ENCODE data around the gene LRRC40. TPM values are rescaled to one million over a fixed set of nuclear protein-coding genes. Genes with fewer than 3 reads are reported as not detected.

Gene LRRC40
- total RNA-seq, 2 donors from 2014 or later, result 11.6 to 12.6 TPM

DNA sequence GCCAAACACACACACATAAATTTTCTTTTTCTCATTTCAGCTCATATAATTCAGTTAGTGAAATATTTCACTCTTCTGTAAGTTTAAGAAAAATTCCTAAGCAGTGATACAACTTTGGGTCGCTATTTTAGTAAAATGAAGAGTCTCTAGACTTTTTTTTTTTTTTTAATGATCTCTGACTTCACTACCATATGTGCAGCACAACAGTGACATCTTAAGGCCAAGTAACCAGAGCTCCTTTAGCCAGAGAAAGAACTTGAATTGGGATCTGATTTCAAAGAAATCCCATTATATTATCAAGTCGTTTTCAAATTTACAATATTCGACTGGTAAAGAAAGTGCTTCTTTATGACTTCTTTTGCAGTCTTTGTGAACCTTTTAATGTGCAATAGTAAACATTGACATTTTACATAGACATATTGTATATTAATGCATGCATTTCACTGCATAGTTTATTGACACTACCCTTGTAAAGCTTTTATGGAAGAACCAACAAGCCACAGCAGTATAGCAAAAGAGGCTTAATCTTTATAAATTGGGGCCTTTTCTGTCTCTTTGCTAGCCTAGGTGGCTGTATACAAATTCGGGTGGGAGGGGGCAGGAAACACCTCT is 62.2 kb downstream of the LRRC40 start:
- H3K36me3 Mint-ChIP-seq (ENCODE audit: low read depth), result no peaks in the 10 kb centered on the region
- no peak for DNase-seq
- no peaks in the 10 kb centered on the region for H3K9me3 ChIP-seq (ENCODE audit: control insufficient read depth, low read length, poor library complexity, severe bottlenecking)
- H3K27ac Mint-ChIP-seq, result no peak overlapping the region
- no peak for ATAC-seq
- H3K27me3 Mint-ChIP-seq, result no peaks in the 10 kb centered on the region
- H3K4me1 Mint-ChIP-seq, result no peaks in the 10 kb centered on the region
- no peak overlapping the region for H3K4me3 Mint-ChIP-seq

GRCh38 chr1:70142075-70142474 is 63.3 kb downstream of the LRRC40 start:
- ATAC-seq, result no peak
- no peak overlapping the region for H3K27ac Mint-ChIP-seq
- no peak for DNase-seq
- H3K36me3 Mint-ChIP-seq (ENCODE audit: low read depth), result no peaks in the 10 kb centered on the region
- no peaks in the 10 kb centered on the region for H3K9me3 ChIP-seq (ENCODE audit: control insufficient read depth, low read length, poor library complexity, severe bottlenecking)
- H3K27me3 Mint-ChIP-seq, result no peaks in the 10 kb centered on the region
- H3K4me3 Mint-ChIP-seq, result no peak overlapping the region
- H3K4me1 Mint-ChIP-seq, result no peaks in the 10 kb centered on the region

- Mint-ChIP-seq H3K4me3 (no peak overlapping the region), H3K36me3 (ENCODE audit: low read depth) (no peaks in the 10 kb centered on the region), H3K4me1 (no peaks in the 10 kb centered on the region), H3K27ac (no peak overlapping the region), H3K27me3 (peaks cover under 1% of the 10 kb centered on the region)
- DNase-seq, result no peak
- H3K9me3 ChIP-seq (ENCODE audit: control insufficient read depth, low read length, poor library complexity, severe bottlenecking), result no peaks in the 10 kb centered on the region
- no peak for ATAC-seq
These were observed 64.5 kb downstream of the LRRC40 start for GRCh38 chr1:70140894-70141293.

DNA sequence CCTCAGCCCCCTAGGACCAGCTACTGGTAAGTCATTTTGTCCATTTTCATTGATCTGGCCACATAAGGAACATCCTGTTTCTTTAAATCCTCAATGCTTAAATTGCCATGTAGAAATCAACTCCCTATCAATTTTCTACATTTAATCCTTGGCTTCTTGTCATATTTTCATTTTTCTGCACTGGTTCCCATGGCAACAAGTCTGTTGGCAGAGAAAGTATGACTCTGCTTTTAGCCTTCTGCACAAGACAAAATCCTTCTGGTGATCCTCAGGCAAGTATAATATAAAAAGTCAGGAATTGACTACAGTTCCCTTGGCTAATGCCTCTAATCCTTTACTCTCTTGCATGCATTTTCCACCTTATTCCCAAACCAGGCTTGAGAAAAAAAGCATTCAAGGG is 65.0 kb downstream of the LRRC40 start:
- no peak for ATAC-seq

DNA sequence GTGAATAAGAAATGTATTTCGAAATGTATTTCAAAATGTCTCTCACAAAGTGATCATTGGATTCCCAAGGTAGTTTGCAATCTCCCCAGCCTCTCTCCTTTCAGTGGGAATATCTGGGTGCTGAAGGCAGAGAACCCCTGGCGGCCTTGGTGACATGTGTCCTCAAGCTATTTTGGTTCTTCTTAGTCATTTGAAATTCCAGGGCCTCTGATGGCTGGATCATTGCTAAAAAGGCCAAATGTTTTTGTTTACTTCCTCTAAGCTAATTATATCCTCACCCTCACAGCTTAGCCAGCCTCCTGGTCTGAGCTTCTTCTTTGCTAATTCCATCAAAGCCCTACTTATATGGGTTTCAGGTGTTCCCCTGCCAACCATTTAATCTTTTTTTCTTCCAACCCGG is 71.2 kb downstream of the LRRC40 start:
- ATAC-seq (no peak), DNase-seq (no peak)
- Mint-ChIP-seq H3K4me3 (no peak overlapping the region), H3K27me3 (peaks cover 17% of the 10 kb centered on the region), H3K4me1 (no peaks in the 10 kb centered on the region), H3K36me3 (ENCODE audit: low read depth) (no peaks in the 10 kb centered on the region), H3K27ac (no peak overlapping the region)
- no peaks in the 10 kb centered on the region for H3K9me3 ChIP-seq (ENCODE audit: control insufficient read depth, low read length, poor library complexity, severe bottlenecking)

More for the DNA sequence above, 65.0 kb downstream of the LRRC40 start:
- no peaks in the 10 kb centered on the region for H3K9me3 ChIP-seq (ENCODE audit: control insufficient read depth, low read length, poor library complexity, severe bottlenecking)
- Mint-ChIP-seq H3K4me3 (no peak overlapping the region), H3K4me1 (no peaks in the 10 kb centered on the region), H3K27ac (no peak overlapping the region), H3K27me3 (peaks cover 6% of the 10 kb centered on the region), H3K36me3 (ENCODE audit: low read depth) (no peaks in the 10 kb centered on the region)
- no peak for DNase-seq

DNA sequence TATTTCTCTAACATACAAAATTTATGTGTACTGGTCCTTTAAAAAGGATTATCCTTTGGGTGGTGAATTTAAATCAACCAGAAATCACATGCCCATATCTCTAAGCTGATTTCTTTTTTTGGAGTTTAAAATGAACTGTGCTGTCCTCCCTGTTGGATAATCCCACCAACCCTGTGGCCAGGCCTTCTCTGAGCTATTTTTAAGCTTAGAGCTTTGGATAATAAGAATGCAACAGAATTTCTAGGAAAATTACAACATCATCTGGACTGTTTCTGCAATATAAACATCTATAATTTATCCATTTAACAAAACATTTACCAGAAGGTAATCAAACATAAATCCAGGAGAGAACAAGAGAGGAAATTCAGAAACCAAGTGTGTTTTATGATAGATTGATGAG is 88.3 kb downstream of the LRRC40 start:
- ATAC-seq (no peak), DNase-seq (no peak)
- H3K27me3 Mint-ChIP-seq, result peaks cover 27% of the 10 kb centered on the region
- H3K36me3 Mint-ChIP-seq (ENCODE audit: low read depth), result no peaks in the 10 kb centered on the region
- H3K4me3 Mint-ChIP-seq, result no peak overlapping the region
- no peaks in the 10 kb centered on the region for H3K4me1 Mint-ChIP-seq
- H3K9me3 ChIP-seq (ENCODE audit: control insufficient read depth, low read length, poor library complexity, severe bottlenecking), result no peaks in the 10 kb centered on the region
- H3K27ac Mint-ChIP-seq, result no peak overlapping the region

GRCh38 chr1:70115315-70115714 is 90.1 kb downstream of the LRRC40 start:
- no peaks in the 10 kb centered on the region for H3K36me3 Mint-ChIP-seq (ENCODE audit: low read depth)

DNA sequence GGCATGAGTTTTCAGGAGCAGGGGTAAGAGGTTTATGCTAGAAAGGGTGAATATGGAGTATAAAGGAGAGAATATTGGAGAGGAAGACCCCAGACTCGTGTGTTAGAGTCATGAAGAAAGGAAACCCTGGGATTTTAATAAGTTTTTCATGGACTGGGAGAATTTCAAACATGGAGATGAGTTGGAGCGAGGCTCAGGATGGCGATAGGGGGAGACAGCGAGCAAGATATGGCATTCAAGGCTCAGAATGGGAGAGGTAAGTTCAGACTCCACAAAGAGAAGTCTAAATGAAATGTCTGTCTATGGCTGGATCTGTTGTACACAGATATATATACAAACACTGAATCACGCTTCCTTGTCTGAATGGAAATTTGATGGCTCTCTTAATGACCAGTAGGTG is 92.5 kb downstream of the LRRC40 start:
- H3K36me3 Mint-ChIP-seq (ENCODE audit: low read depth), result no peaks in the 10 kb centered on the region
- DNase-seq (no peak), ATAC-seq (no peak)
- no peaks in the 10 kb centered on the region for H3K4me1 Mint-ChIP-seq
- H3K27me3 Mint-ChIP-seq, result peaks cover 16% of the 10 kb centered on the region
- no peak overlapping the region for H3K4me3 Mint-ChIP-seq
- no peak overlapping the region for H3K27ac Mint-ChIP-seq
- H3K9me3 ChIP-seq (ENCODE audit: control insufficient read depth, low read length, poor library complexity, severe bottlenecking), result no peaks in the 10 kb centered on the region

More at GRCh38 chr1:70115315-70115714, 90.1 kb downstream of the LRRC40 start:
- ATAC-seq (no peak), DNase-seq (no peak)
- H3K9me3 ChIP-seq (ENCODE audit: control insufficient read depth, low read length, poor library complexity, severe bottlenecking), result no peaks in the 10 kb centered on the region
- H3K27ac Mint-ChIP-seq, result no peak overlapping the region
- no peaks in the 10 kb centered on the region for H3K4me1 Mint-ChIP-seq
- H3K4me3 Mint-ChIP-seq, result no peak overlapping the region
- peaks cover 24% of the 10 kb centered on the region for H3K27me3 Mint-ChIP-seq

GRCh38 chr1:70109241-70109640 is 96.1 kb downstream of the LRRC40 start:
- Mint-ChIP-seq H3K4me1 (no peaks in the 10 kb centered on the region), H3K27me3 (peaks cover 14% of the 10 kb centered on the region), H3K27ac (no peak overlapping the region), H3K36me3 (ENCODE audit: low read depth) (no peaks in the 10 kb centered on the region), H3K4me3 (no peak overlapping the region)
- DNase-seq, result no peak
- ATAC-seq, result no peak
- H3K9me3 ChIP-seq (ENCODE audit: control insufficient read depth, low read length, poor library complexity, severe bottlenecking), result no peaks in the 10 kb centered on the region

DNA sequence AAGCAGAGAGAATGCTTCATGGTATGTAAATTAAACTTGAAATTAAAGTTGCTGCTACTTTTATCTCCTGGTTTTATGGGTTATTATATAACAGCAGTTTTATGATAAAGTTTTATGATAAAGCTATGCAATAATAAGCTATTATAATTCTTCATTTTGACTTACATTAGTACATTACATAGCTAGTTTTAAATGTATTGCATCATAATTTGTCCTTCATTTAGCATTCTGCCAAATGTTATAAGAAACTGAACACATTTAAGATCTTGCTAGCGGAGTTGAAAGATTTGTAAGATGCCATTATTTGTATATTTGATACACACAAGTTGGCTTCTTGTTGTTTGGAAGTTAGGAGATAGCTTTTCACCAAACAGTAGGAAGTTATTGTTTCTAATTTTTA is 101.6 kb downstream of the LRRC40 start:
- Mint-ChIP-seq H3K27ac (no peak overlapping the region), H3K4me3 (no peak overlapping the region), H3K27me3 (peaks cover 6% of the 10 kb centered on the region), H3K4me1 (no peaks in the 10 kb centered on the region), H3K36me3 (ENCODE audit: low read depth) (no peaks in the 10 kb centered on the region)
- H3K9me3 ChIP-seq (ENCODE audit: control insufficient read depth, low read length, poor library complexity, severe bottlenecking), result no peaks in the 10 kb centered on the region
- DNase-seq (no peak), ATAC-seq (no peak)

GRCh38 chr1:70101774-70102173 is 103.6 kb downstream of the LRRC40 start:
- ATAC-seq (no peak), DNase-seq (no peak)
- Mint-ChIP-seq H3K27ac (no peak overlapping the region), H3K36me3 (ENCODE audit: low read depth) (no peaks in the 10 kb centered on the region), H3K4me1 (no peaks in the 10 kb centered on the region), H3K4me3 (no peak overlapping the region), H3K27me3 (peaks cover 4% of the 10 kb centered on the region)
- no peaks in the 10 kb centered on the region for H3K9me3 ChIP-seq (ENCODE audit: control insufficient read depth, low read length, poor library complexity, severe bottlenecking)

GRCh38 chr1:70101231-70101630 is 104.1 kb downstream of the LRRC40 start:
- H3K4me3 Mint-ChIP-seq, result no peak overlapping the region
- H3K9me3 ChIP-seq (ENCODE audit: control insufficient read depth, low read length, poor library complexity, severe bottlenecking), result no peaks in the 10 kb centered on the region
- H3K27ac Mint-ChIP-seq, result no peak overlapping the region
- DNase-seq, result no peak
- no peaks in the 10 kb centered on the region for H3K27me3 Mint-ChIP-seq
- H3K4me1 Mint-ChIP-seq, result no peaks in the 10 kb centered on the region
- ATAC-seq, result no peak
- no peaks in the 10 kb centered on the region for H3K36me3 Mint-ChIP-seq (ENCODE audit: low read depth)
